HepG2 (cell line): Measurements from ENCODE around the gene DOCK2. TPM values are rescaled to one million over a fixed set of nuclear protein-coding genes. Genes with fewer than 3 reads are reported as not detected.

ENCODE experiments used
- ATAC-seq: fragments of 200-7000 bp; cut with Tn5 transposase; 3 replicates; pipeline ENCODE4 v1.9.1; 2020; ENCODE audit warnings: mild to moderate bottlenecking, moderate library complexity
- BruUV-seq: library from RNA; stranded (reverse); fragments of 400-500 nt; replicated peaks from 2 replicates; lab custom pipeline; 2021; lab: Mats Ljungman, UMichigan
- CTCF ChIA-PET: fragments of 300-600 bp; formaldehyde crosslinking; extraction: SDS; loops from one replicate; lab custom pipeline; 2021; ENCODE audit warnings: low total read pairs, inconsistent platforms, low intra/inter-chr PET ratio; lab: Yijun Ruan, JAX
- POLR2A ChIA-PET: fragments of 350-600 bp; sonication (Branson Sonifier 250); formaldehyde crosslinking; loops from one replicate; lab custom pipeline; 2020; ENCODE audit warnings: antibody characterized with exemption, inconsistent platforms; lab: Yijun Ruan, JAX
- DNase-seq: peaks from one replicate; pipeline ENCODE4 v3.0.0-alpha.2; 2015; ENCODE audit warnings: low spot score
- FAIRE-seq: peaks from 3 replicates; lab custom pipeline; 2011; peaks lifted over from hg19 to GRCh38; lab: Jason Lieb, UNC
- H2AFZ ChIP-seq: one replicate; pipeline ENCODE4 v1.6.1; 2011; ENCODE audit warnings: low read length, inconsistent platforms
- H3K27ac ChIP-seq: fragments of 300-600 bp; 3 replicates; pipeline ENCODE4 v1.8.0; 2011; ENCODE audit warnings: mixed run types, mild to moderate bottlenecking, mixed read lengths, low read length, inconsistent platforms; ENCODE audit not compliant: insufficient read depth; ENCODE audit errors: extremely low read length
- H3K27me3 ChIP-seq, 2 experiments: fragments of 200-600 bp in 1 of 2; 2 replicates in 1 of 2; 3 replicates in 1 of 2; pipeline versions ENCODE4 v1.6.0 to v1.8.0; 2011; ENCODE audit warnings: low read length in 2 of 2, mild to moderate bottlenecking in 2 of 2, moderate library complexity in 2 of 2, inconsistent platforms in 1 of 2; ENCODE audit not compliant: insufficient read depth in 2 of 2, control insufficient read depth in 1 of 2
- H3K36me3 ChIP-seq, 2 experiments: fragments of 200-600 bp in 1 of 2; replicated peaks in 1 of 2; 2 replicates in 1 of 2; 3 replicates in 1 of 2; pipeline versions ENCODE4 v1.5.1 to v1.8.0; 2011; ENCODE audit warnings: low read length in 2 of 2, inconsistent platforms in 1 of 2; ENCODE audit not compliant: insufficient read depth in 2 of 2, control insufficient read depth in 1 of 2
- H3K4me1 ChIP-seq: 2 replicates; pipeline ENCODE4 v1.5.1; 2012; ENCODE audit warnings: low read length, inconsistent platforms; ENCODE audit not compliant: insufficient read depth
- H3K4me2 ChIP-seq: 2 replicates; pipeline ENCODE4 v1.6.0; 2011; ENCODE audit warnings: low read depth, low read length, inconsistent platforms
- H3K4me3 ChIP-seq, 3 experiments: fragments of 200-600 bp in 1 of 3; sonication (generic), shearing (Covaris generic) in 1 of 3; replicated peaks in 1 of 3; 2 replicates each; pipeline ENCODE4 v1.5.1; 2011 to 2016; ENCODE audit warnings: low read length in 3 of 3, inconsistent platforms in 2 of 3, low read depth in 2 of 3, mild to moderate bottlenecking in 2 of 3, control low read depth in 1 of 3, mixed read lengths in 1 of 3; ENCODE audit not compliant: insufficient read depth in 1 of 3
- H3K79me2 ChIP-seq: one replicate; pipeline ENCODE4 v1.6.1; 2011; ENCODE audit warnings: low read length, inconsistent platforms; ENCODE audit not compliant: insufficient read depth
- H3K9ac ChIP-seq: 2 replicates; pipeline ENCODE4 v1.6.0; 2011; ENCODE audit warnings: mild to moderate bottlenecking, low read depth, low read length, inconsistent platforms; ENCODE audit not compliant: insufficient read depth
- H3K9me3 ChIP-seq: 2 replicates; pipeline ENCODE4 v1.5.1; 2012; ENCODE audit warnings: mild to moderate bottlenecking, low read length
- H4K20me1 ChIP-seq: 2 replicates; pipeline ENCODE4 v1.6.0; 2011; ENCODE audit warnings: inconsistent platforms, mild to moderate bottlenecking, low read length, moderate library complexity; ENCODE audit not compliant: insufficient read depth
- ATF2 ChIP-seq: sonication (generic); formaldehyde crosslinking; IDR thresholded peaks from 2 replicates; pipeline ENCODE4 v1.4.0; 2020; ENCODE audit warnings: missing genetic modification reagents
- ELK4 ChIP-seq: sonication (generic); formaldehyde crosslinking; IDR thresholded peaks from 2 replicates; pipeline ENCODE4 v1.9.0; 2021; ENCODE audit warnings: missing genetic modification reagents, borderline replicate concordance
- KLF11 ChIP-seq: IDR thresholded peaks from 2 replicates; pipeline ENCODE4 v1.6.1; 2016; ENCODE audit warnings: missing compliant biosample characterization
- PHF8 ChIP-seq: sonication (generic); formaldehyde crosslinking; IDR thresholded peaks from 2 replicates; pipeline ENCODE4 v1.5.0; 2020; ENCODE audit warnings: missing genetic modification reagents
- RFXANK ChIP-seq: IDR thresholded peaks from 2 replicates; pipeline ENCODE4 v1.6.1; 2016
- SCMH1 ChIP-seq: sonication (generic); formaldehyde crosslinking; IDR thresholded peaks from 2 replicates; pipeline ENCODE4 v1.9.0; 2021; ENCODE audit warnings: missing genetic modification reagents, mild to moderate bottlenecking, borderline replicate concordance
- ZEB1 ChIP-seq: IDR thresholded peaks from 2 replicates; pipeline ENCODE4 v1.6.1; 2012; ENCODE audit warnings: mild to moderate bottlenecking, low read depth, inconsistent platforms; ENCODE audit not compliant: insufficient replicate concordance
- ZNF205 ChIP-seq: IDR thresholded peaks from 2 replicates; pipeline ENCODE4 v1.6.1; 2018; ENCODE audit warnings: missing biosample characterization, missing genetic modification reagents
- WGBS: methylation state at CpG from one replicate; pipeline ENCODE4 v1.1.6; 2017; ENCODE audit warnings: low lambda C conversion rate; 5-methylcytosine and 5-hydroxymethylcytosine counted together
- in situ Hi-C: cut with HindIII; loops from 2 replicates; pipeline ENCODE4 v1.10.0; 2017; ENCODE audit warnings: low pct_unique_long_range_greater_than_20kb; ENCODE audit not compliant: extremely low pct_ligation_motif_present
- intact Hi-C: fragments of 100-400 bp; cut with micrococcal nuclease; formaldehyde crosslinking; loops from one replicate; pipeline ENCODE4 v1.10.0; 2022; ENCODE audit not compliant: unreplicated experiment
- polyA plus RNA-seq, 8 experiments: library from polyadenylated mRNA; depleted of rRNA in 3 of 8; stranded (reverse) in 7 of 8; unstranded in 1 of 8; fragments of >200 nt; fragmentation: Illumina TruSeq in 4 of 8; extraction: Trizol in 4 of 8; gene quantifications; 2 replicates each; pipeline versions ENCODE4 v1.2.1 to v1.2.3, GENCODE V29; 2011 to 2016; ENCODE audit warnings: low read depth in 4 of 8, missing spikeins in 1 of 8, mixed read lengths in 1 of 8; ENCODE audit not compliant: insufficient read depth in 1 of 8
- total RNA-seq, 5 experiments: library from RNA; depleted of rRNA; stranded (reverse); fragments of >200 nt; fragmentation: Illumina TruSeq; extraction: Trizol; gene quantifications; 2 replicates each; pipeline ENCODE4 v1.2.3, GENCODE V29; 2016; ENCODE audit warnings: low read depth in 1 of 5

DOCK2 gene
- total and polyA plus RNA-seq, 2 of the 13 experiments (the other 11 are each of a cell fraction or from before 2014, with no cell fraction given) = not detected

- Histone ChIP-seq H3K79me2 (no peaks in the 10 kb centered on the region), H3K4me2 (no peak overlapping the region), H4K20me1 (no peaks in the 10 kb centered on the region), H3K27me3 (no peaks in the 10 kb centered on the region; a peak in 1 of 5 replicates), H3K4me1 (no peaks in the 10 kb centered on the region), H3K9me3 (no peaks in the 10 kb centered on the region), H3K9ac (no peak overlapping the region), H3K36me3 (no peaks in the 10 kb centered on the region), H3K4me3 (no peak overlapping the region), H3K27ac (no peak overlapping the region), H2AFZ (no peak overlapping the region)
- ATAC-seq (no peak), FAIRE-seq (no peak), DNase-seq (no peak)
- POLR2A ChIA-PET = no interaction called here
- intact Hi-C loops (no loop called here), in situ Hi-C loops (no loop called here)
- CTCF ChIA-PET = no interaction called here
- WGBS = 4% methylated on average over 2 of the region's 2 CpGs
- TF ChIP-seq KLF11 (CRISPR knock-in tag) (no peak), ZNF205 (no peak), ZEB1 (no peak), RFXANK (CRISPR knock-in tag) (no peak), ELK4 (CRISPR knock-in tag) (no peak), ATF2 (no peak), SCMH1 (CRISPR knock-in tag) (no peak), PHF8 (no peak)
- BruUV-seq = no TSS peak
Measured at GRCh38 chr5:170000155-170000554, 363.1 kb downstream of the DOCK2 start.
